Measurements from ENCODE around the gene UPK1A. TPM values are rescaled to one million over a fixed set of nuclear protein-coding genes. Genes with fewer than 3 reads are reported as not detected.

Gene UPK1A
- total and polyA plus RNA-seq, 2 of the 8 experiments (the other 6 are each of a cell fraction or from before 2014, with no cell fraction given): 0.56 to 9.9 TPM

DNA sequence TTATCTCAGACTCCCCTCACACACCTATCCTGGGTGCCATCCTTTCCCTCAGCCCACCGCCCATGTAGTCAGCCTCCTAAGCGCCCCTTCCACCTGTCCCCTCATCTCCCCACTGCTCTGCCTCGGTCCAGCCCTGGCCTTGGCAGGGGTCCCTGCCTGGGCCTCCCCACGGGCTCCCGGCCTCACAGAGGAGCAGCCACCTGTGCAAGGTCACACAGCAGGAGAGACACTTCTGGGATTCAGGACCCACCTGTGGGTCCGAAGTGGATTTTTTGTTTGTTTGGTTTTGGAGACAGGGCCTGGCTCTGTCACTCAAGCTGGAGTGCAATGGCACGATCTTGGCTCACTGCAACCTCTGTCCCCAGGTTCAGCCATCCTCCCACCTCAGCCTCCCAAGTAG, 713 bp upstream of the UPK1A start:
- no peak overlapping the region for H3K23ac ChIP-seq (ENCODE audit: insufficient read length)
- POLR2A ChIA-PET (ENCODE audit: partially characterized antibody): interaction anchor here (1.3 to 1.6 kb wide), 2 partner anchors 13 to 17 kb away, joined by 4 read pairs; partner anchors contain the start of gene COX6B1
- no peak overlapping the region for H2BK12ac ChIP-seq (ENCODE audit: low read depth, low read length)
- no peak overlapping the region for H3K9ac ChIP-seq (replicated peaks in 1 of 4; ENCODE audit: extremely low read depth in 1 of 4, low read depth in 3 of 4, low read length in 3 of 4)
- no peak overlapping the region for H2AK5ac ChIP-seq (ENCODE audit: low read depth, low read length)
- H3K56ac ChIP-seq (replicated peaks; ENCODE audit: insufficient read length, low read depth, low read length): no peak overlapping the region
- H3K4me1 ChIP-seq (replicated peaks in 1 of 4; ENCODE audit: control insufficient read depth in 3 of 4, insufficient read depth in 4 of 4, low read length in 3 of 4): peaks cover 0 to 3% (median 0%) of the 10 kb centered on the region in 4 experiments; a peak in 2 of 7 replicates
- DNase-seq (ENCODE audit: low read depth in 1 of 2, low spot score in 2 of 2): no peak
- no peak overlapping the region for H3K14ac ChIP-seq (ENCODE audit: insufficient read length)
- H4K8ac ChIP-seq (ENCODE audit: extremely low read depth, insufficient read depth, low read length): no peak overlapping the region
- H3K79me1 ChIP-seq (ENCODE audit: low read depth, low read length): no peaks in the 10 kb centered on the region; the same call in 1 of the 2 replicates
- H3K36me3 ChIP-seq (ENCODE audit: control insufficient read depth in 2 of 4, insufficient read depth in 4 of 4, low read length in 3 of 4): no peaks in the 10 kb centered on the region
- no peaks in the 10 kb centered on the region for H3K9me3 ChIP-seq (ENCODE audit: insufficient read depth in 2 of 2, low read depth in 1 of 2, low read length in 1 of 2)
- H3K79me2 ChIP-seq (ENCODE audit: control insufficient read depth in 1 of 2, insufficient read depth in 2 of 2, low read length in 2 of 2): no peaks in the 10 kb centered on the region
- no peak overlapping the region for H4K5ac ChIP-seq (ENCODE audit: insufficient read length, low read depth, low read length)
- H2BK5ac ChIP-seq (ENCODE audit: low read depth, low read length): no peak overlapping the region; the same call in 1 of the 2 replicates
- H3K23me2 ChIP-seq (ENCODE audit: low read depth, low read length): no peaks in the 10 kb centered on the region
- H2BK20ac ChIP-seq (ENCODE audit: low read length): no peak overlapping the region
- H3K27me3 ChIP-seq (replicated peaks in 1 of 4; ENCODE audit: control insufficient read depth in 3 of 4, extremely low read depth in 1 of 4, insufficient read depth in 3 of 4, low read length in 3 of 4): no peaks in the 10 kb centered on the region; a peak in 1 of 7 replicates
- no peak overlapping the region for H4K91ac ChIP-seq (replicated peaks; ENCODE audit: insufficient read length, low read length)
- WGBS, 2 experiments (ENCODE audit: extremely low coverage in 1 of 2, insufficient coverage in 1 of 2, insufficient read length in 1 of 2, insufficient replicate concordance in 2 of 2, low coverage in 1 of 2, low lambda C conversion rate in 2 of 2, missing lambda C conversion rate in 1 of 2): 76% methylated on average over 7 of the region's 7 CpGs; no CpG with 5 or more reads in 1 of the 2 experiments
- H3K4me2 ChIP-seq (ENCODE audit: insufficient read depth in 1 of 2, low read depth in 2 of 2, low read length in 2 of 2): no peak overlapping the region
- no peak overlapping the region for H3K27ac ChIP-seq (ENCODE audit: low read depth, low read length)
- no peaks in the 10 kb centered on the region for H4K20me1 ChIP-seq (replicated peaks in 1 of 2; ENCODE audit: control insufficient read depth in 1 of 2, insufficient read depth in 2 of 2, low read length in 2 of 2)
- H3K4me3 ChIP-seq (ENCODE audit: extremely low read depth in 1 of 4, insufficient read depth in 2 of 4, low read depth in 3 of 4, low read length in 4 of 4): no peak overlapping the region
- CTCF ChIA-PET (ENCODE audit: partially characterized antibody): no interaction called here
- H3K18ac ChIP-seq (ENCODE audit: extremely low read depth, low read length): no peak overlapping the region
- no peak overlapping the region for H3K4ac ChIP-seq (replicated peaks; ENCODE audit: insufficient read length, low read depth, low read length)
- no peak for FAIRE-seq
- no peak overlapping the region for H2BK15ac ChIP-seq (ENCODE audit: low read length)
- no peak overlapping the region for H2BK120ac ChIP-seq (replicated peaks; ENCODE audit: low read depth, low read length)
- H2AFZ ChIP-seq (ENCODE audit: low read length): no peak overlapping the region
- TF ChIP-seq HDAC2 (IDR thresholded peaks at IDR 0.05; ENCODE audit: borderline replicate concordance in 1 of 2, low read depth in 2 of 2, low read length in 2 of 2): no peak
- no peak for TF ChIP-seq CHD2 (IDR thresholded peaks at IDR 0.05; ENCODE audit: low read length)
- no peak for TF ChIP-seq NANOG (IDR thresholded peaks at IDR 0.05; ENCODE audit: insufficient read depth, low read depth, low read length, poor library complexity, severe bottlenecking)
- TF ChIP-seq CBX5 (IDR thresholded peaks at IDR 0.05; ENCODE audit: low read depth, low read length): no peak
- TF ChIP-seq EGR1 (IDR thresholded peaks at IDR 0.05; ENCODE audit: borderline replicate concordance, low read depth, low read length): no peak
- no peak for TF ChIP-seq CHD1 (IDR thresholded peaks at IDR 0.05; ENCODE audit: low read depth, low read length)
- TF ChIP-seq SAP30 (IDR thresholded peaks at IDR 0.05; ENCODE audit: insufficient read depth, insufficient replicate concordance, low read length): no peak
- TF ChIP-seq TCF12 (IDR thresholded peaks at IDR 0.05; ENCODE audit: low read depth, low read length): no peak
- no peak for TF ChIP-seq SIRT6 (IDR thresholded peaks at IDR 0.05; ENCODE audit: low read length)
- no peak for TF ChIP-seq ASH2L (IDR thresholded peaks at IDR 0.05; ENCODE audit: low read length)
- no peak for TF ChIP-seq TBP (IDR thresholded peaks at IDR 0.05; ENCODE audit: low read depth, low read length)
- no peak for TF ChIP-seq YY1 (IDR thresholded peaks at IDR 0.05; ENCODE audit: low read depth, low read length)
- TF ChIP-seq GABPA (IDR thresholded peaks at IDR 0.05; ENCODE audit: borderline replicate concordance, insufficient read depth, low read length): no peak
- no peak for TF ChIP-seq BRCA1 (IDR thresholded peaks at IDR 0.05; ENCODE audit: low read depth, low read length)

Data from H1 (cell line).